ENCODE data around the gene PON1. TPM values are rescaled to one million over a fixed set of nuclear protein-coding genes. Genes with fewer than 3 reads are reported as not detected.

The PON1 gene
- total and polyA plus RNA-seq, 2 of the 8 experiments (the other 6 are each of a cell fraction or from before 2014, with no cell fraction given): not detected

DNA sequence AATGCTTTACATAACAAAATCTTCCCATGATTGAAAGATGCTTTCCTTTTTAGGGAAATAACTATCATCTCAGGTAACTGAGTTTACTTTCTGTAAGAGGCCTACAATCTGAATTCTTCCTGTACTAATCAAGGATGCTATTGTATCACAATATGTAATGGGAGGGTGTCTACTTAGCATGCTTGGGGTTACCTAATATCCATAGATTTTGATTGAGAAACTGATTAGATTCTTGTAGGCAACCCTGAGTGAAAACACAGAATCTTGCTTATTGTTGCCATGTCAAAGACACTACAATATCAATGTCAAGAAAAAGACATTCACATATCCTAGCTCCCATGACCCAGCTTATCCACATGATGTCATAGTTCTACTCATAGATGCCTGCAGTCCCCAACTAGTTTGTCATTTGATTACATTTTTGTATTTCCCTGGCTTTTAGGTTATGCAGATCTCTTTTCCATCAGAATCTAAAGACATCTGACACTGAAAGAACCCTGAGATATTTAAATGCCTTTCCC, 62.4 kb downstream of the PON1 start (continued):
- TF ChIP-seq EZH2 (IDR thresholded peaks at IDR 0.05; ENCODE audit: low read depth, low read length, severe bottlenecking) (no peak), CHD2 (IDR thresholded peaks at IDR 0.05; ENCODE audit: low read length) (no peak), SRF (IDR thresholded peaks at IDR 0.05; ENCODE audit: low read depth, low read length) (no peak), RAD21 (IDR thresholded peaks at IDR 0.05 in 1 of 2, conservative IDR thresholded peaks at IDR 0.05 in 1 of 2; ENCODE audit: low read depth in 2 of 2, low read length in 2 of 2) (no peak)

All from H1 (cell line).